H9 (cell line): Measurements from ENCODE around the gene HEXD. TPM values are rescaled to one million over a fixed set of nuclear protein-coding genes. Genes with fewer than 3 reads are reported as not detected.

ENCODE experiments used
- DNase-seq: peaks from one replicate; pipeline ENCODE4 v3.0.0-alpha.2; 2017
- H2AFZ ChIP-seq: one replicate; pipeline ENCODE4 v1.6.1; 2013; ENCODE audit warnings: mild to moderate bottlenecking, low read length, control low read depth, moderate library complexity
- H2AK5ac ChIP-seq: 2 replicates; pipeline ENCODE4 v1.6.1; 2013; ENCODE audit warnings: low read length, control low read depth, mixed read lengths; ENCODE audit not compliant: insufficient read length
- H2BK120ac ChIP-seq: one replicate; pipeline ENCODE4 v1.6.1; 2013; ENCODE audit warnings: low read depth, mild to moderate bottlenecking, low read length, control low read depth, inconsistent platforms; ENCODE audit not compliant: poor library complexity, severe bottlenecking
- H2BK12ac ChIP-seq: 2 replicates; pipeline ENCODE4 v1.6.1; 2013; ENCODE audit warnings: low read length, control low read depth, mixed read lengths, low read depth; ENCODE audit not compliant: insufficient read length
- H2BK15ac ChIP-seq: 2 replicates; pipeline ENCODE4 v1.6.1; 2013; ENCODE audit warnings: low read depth, low read length, control low read depth
- H2BK20ac ChIP-seq: one replicate; pipeline ENCODE4 v1.6.1; 2013; ENCODE audit warnings: low read depth, mild to moderate bottlenecking, low read length, control low read depth, inconsistent platforms; ENCODE audit not compliant: poor library complexity, severe bottlenecking
- H2BK5ac ChIP-seq: 2 replicates; pipeline ENCODE4 v1.6.1; 2013; ENCODE audit warnings: low read length, control low read depth, mixed read lengths; ENCODE audit not compliant: insufficient read length
- H3K14ac ChIP-seq: 2 replicates; pipeline ENCODE4 v1.6.1; 2013; ENCODE audit warnings: low read length, control low read depth; ENCODE audit not compliant: insufficient read depth
- H3K18ac ChIP-seq: 2 replicates; pipeline ENCODE4 v1.6.1; 2013; ENCODE audit warnings: low read depth, mild to moderate bottlenecking, mixed read lengths, low read length, control low read depth; ENCODE audit not compliant: insufficient read length
- H3K23ac ChIP-seq: 2 replicates; pipeline ENCODE4 v1.6.1; 2013; ENCODE audit warnings: low read length, control low read depth, mixed read lengths, low read depth; ENCODE audit not compliant: insufficient read length
- H3K23me2 ChIP-seq: 2 replicates; pipeline ENCODE4 v1.6.1; 2013; ENCODE audit warnings: low read depth, mild to moderate bottlenecking, mixed read lengths, low read length, control low read depth; ENCODE audit not compliant: insufficient read length, poor library complexity, severe bottlenecking
- H3K27ac ChIP-seq: 2 replicates; pipeline ENCODE4 v1.5.1; 2013; ENCODE audit warnings: low read length, control low read depth, mixed read lengths, low read depth; ENCODE audit not compliant: insufficient read length
- H3K27me3 ChIP-seq: 2 replicates; pipeline ENCODE4 v1.6.1; 2013; ENCODE audit warnings: low read length, control low read depth, inconsistent platforms; ENCODE audit not compliant: insufficient read depth
- H3K4ac ChIP-seq: 2 replicates; pipeline ENCODE4 v1.6.1; 2013; ENCODE audit warnings: low read depth, mild to moderate bottlenecking, control low read depth, inconsistent platforms, low read length, moderate library complexity
- H3K4me1 ChIP-seq: 2 replicates; pipeline ENCODE4 v1.6.1; 2013; ENCODE audit warnings: low read length, control low read depth, inconsistent platforms; ENCODE audit not compliant: insufficient read depth
- H3K4me2 ChIP-seq: 2 replicates; pipeline ENCODE4 v1.6.1; 2013; ENCODE audit warnings: low read length, control low read depth, mixed read lengths; ENCODE audit not compliant: insufficient read length, insufficient read depth
- H3K56ac ChIP-seq: 2 replicates; pipeline ENCODE4 v1.6.1; 2013; ENCODE audit warnings: low read depth, mild to moderate bottlenecking, mixed read lengths, low read length, control low read depth; ENCODE audit not compliant: insufficient read length
- H3K79me1 ChIP-seq: 2 replicates; pipeline ENCODE4 v1.6.1; 2013; ENCODE audit warnings: low read depth, mild to moderate bottlenecking, moderate library complexity, low read length, control low read depth, inconsistent platforms; ENCODE audit not compliant: insufficient read depth, poor library complexity, severe bottlenecking
- H3K79me2 ChIP-seq: 2 replicates; pipeline ENCODE4 v1.6.1; 2013; ENCODE audit warnings: low read length, control low read depth, inconsistent platforms; ENCODE audit not compliant: insufficient read depth
- H3K9ac ChIP-seq: 2 replicates; pipeline ENCODE4 v1.6.1; 2013; ENCODE audit warnings: low read length, control low read depth, mixed read lengths; ENCODE audit not compliant: insufficient read length; ENCODE audit errors: extremely low read depth
- H3K9me3 ChIP-seq: one replicate; pipeline ENCODE4 v1.6.1; 2013; ENCODE audit warnings: low read depth, low read length, inconsistent platforms; ENCODE audit not compliant: control insufficient read depth
- H3T11ph ChIP-seq: one replicate; pipeline ENCODE4 v1.6.1; 2013; ENCODE audit warnings: mild to moderate bottlenecking, low read length, control low read depth, inconsistent platforms
- H4K20me1 ChIP-seq: one replicate; pipeline ENCODE4 v1.6.1; 2013; ENCODE audit not compliant: control insufficient read depth, insufficient read length, insufficient read depth
- H4K5ac ChIP-seq: 2 replicates; pipeline ENCODE4 v1.6.1; 2013; ENCODE audit warnings: low read depth, mild to moderate bottlenecking, mixed read lengths, low read length, control low read depth; ENCODE audit not compliant: insufficient read length
- H4K8ac ChIP-seq: replicated peaks from 2 replicates; pipeline ENCODE4 v1.6.1; 2013; ENCODE audit warnings: low read length, control low read depth, mixed read lengths, low read depth; ENCODE audit not compliant: insufficient read length
- H4K91ac ChIP-seq: 2 replicates; pipeline ENCODE4 v1.6.1; 2013; ENCODE audit warnings: low read depth, mild to moderate bottlenecking, moderate library complexity, mixed read lengths, low read length, control low read depth; ENCODE audit not compliant: insufficient read length
- H3K27ac Mint-ChIP-seq, 3 experiments: 2 replicates in 2 of 3; 3 replicates in 1 of 3; pipeline ENCODE4 v1.8.0; 2020 to 2021; ENCODE audit warnings: mixed read lengths in 3 of 3, mild to moderate bottlenecking in 1 of 3, moderate library complexity in 1 of 3
- H3K27me3 Mint-ChIP-seq: 2 replicates; pipeline ENCODE4 v1.8.0; 2021; ENCODE audit warnings: low read depth, mild to moderate bottlenecking, moderate library complexity, mixed read lengths
- H3K36me3 Mint-ChIP-seq, 3 experiments: 2 replicates in 2 of 3; 3 replicates in 1 of 3; pipeline ENCODE4 v1.8.0; 2020 to 2021; ENCODE audit warnings: low read depth in 3 of 3, mixed read lengths in 3 of 3; ENCODE audit not compliant: insufficient read depth in 1 of 3
- H3K4me1 Mint-ChIP-seq, 2 experiments: 2 replicates each; pipeline ENCODE4 v1.8.0; 2020; ENCODE audit warnings: mixed read lengths in 2 of 2
- H3K4me3 Mint-ChIP-seq, 2 experiments: 2 replicates in 1 of 2; 3 replicates in 1 of 2; pipeline ENCODE4 v1.8.0; 2020 to 2021; ENCODE audit warnings: mild to moderate bottlenecking in 2 of 2, mixed read lengths in 2 of 2, moderate library complexity in 1 of 2
- H3K9me3 Mint-ChIP-seq, 2 experiments: 2 replicates in 1 of 2; 3 replicates in 1 of 2; pipeline ENCODE4 v1.8.0; 2020; ENCODE audit warnings: mild to moderate bottlenecking in 2 of 2, mixed read lengths in 2 of 2, moderate library complexity in 1 of 2
- WGBS: extraction: QIAGEN DNeasy Blood & Tissue Kit; methylation state at CpG from one replicate; pipeline ENCODE4 v1.1.7; 2013; ENCODE audit warnings: missing lambda C conversion rate, low lambda C conversion rate, mixed read lengths; ENCODE audit not compliant: insufficient read length; ENCODE audit errors: extremely low coverage; 5-methylcytosine and 5-hydroxymethylcytosine counted together
- total RNA-seq: library from RNA; stranded (reverse); gene quantifications from 2 replicates; pipeline ENCODE4 v1.2.1, GENCODE V29; 2021
- TF ChIP-seq, protein P1 (sequence below): fragments of 200-600 bp; sonication (generic); conservative IDR thresholded peaks from 3 replicates; pipeline ENCODE4 v1.8.0; 2021; ENCODE audit warnings: antibody characterized with exemption, mild to moderate bottlenecking

Gene HEXD
- total RNA-seq, 1 experiment from 2014 or later = 23.2 TPM

DNA sequence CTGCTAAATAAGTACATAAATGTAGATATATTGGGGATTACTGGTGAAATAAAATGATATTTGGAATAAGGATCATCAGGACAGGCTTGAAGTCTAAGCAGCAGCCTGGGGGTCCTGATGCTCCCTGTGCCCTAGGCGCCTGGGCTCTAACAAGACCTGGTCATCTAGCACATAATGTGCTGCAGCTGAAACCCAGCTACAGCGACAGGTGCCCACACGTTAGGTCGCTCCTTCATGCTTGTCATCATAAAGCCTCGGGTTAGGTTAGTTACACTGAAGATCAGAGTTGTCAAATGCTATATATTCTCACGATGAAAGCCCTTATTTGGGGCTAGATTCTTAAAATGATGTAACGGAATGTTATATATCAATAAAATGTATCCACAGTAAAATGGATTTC, 51.9 kb downstream of the HEXD start:
- Histone ChIP-seq H3K23ac (no peak overlapping the region), H2BK20ac (no peak overlapping the region), H3K56ac (no peak overlapping the region), H2AFZ (no peak overlapping the region), H3T11ph (no peak overlapping the region), H3K23me2 (no peaks in the 10 kb centered on the region), H3K9me3 (no peaks in the 10 kb centered on the region), H3K9ac (no peak overlapping the region), H4K20me1 (no peaks in the 10 kb centered on the region), H3K18ac (no peak overlapping the region), H3K27ac (no peak overlapping the region), H3K27me3 (no peaks in the 10 kb centered on the region), H2BK15ac (no peak overlapping the region), H4K91ac (no peak overlapping the region), H4K8ac (no peak overlapping the region), H4K5ac (no peak overlapping the region), H3K14ac (no peak overlapping the region), H3K79me1 (no peaks in the 10 kb centered on the region), H2BK12ac (no peak overlapping the region), H3K4ac (no peak overlapping the region), H3K4me2 (no peak overlapping the region), H2BK120ac (no peak overlapping the region), H3K4me1 (no peaks in the 10 kb centered on the region), H3K79me2 (no peaks in the 10 kb centered on the region), H2AK5ac (no peak overlapping the region), H2BK5ac (no peak overlapping the region)
- no peaks in the 10 kb centered on the region for H3K4me1 Mint-ChIP-seq
- no CpG with 5 or more reads among the region's 7 CpGs for WGBS
- TF ChIP-seq, protein P1, sequence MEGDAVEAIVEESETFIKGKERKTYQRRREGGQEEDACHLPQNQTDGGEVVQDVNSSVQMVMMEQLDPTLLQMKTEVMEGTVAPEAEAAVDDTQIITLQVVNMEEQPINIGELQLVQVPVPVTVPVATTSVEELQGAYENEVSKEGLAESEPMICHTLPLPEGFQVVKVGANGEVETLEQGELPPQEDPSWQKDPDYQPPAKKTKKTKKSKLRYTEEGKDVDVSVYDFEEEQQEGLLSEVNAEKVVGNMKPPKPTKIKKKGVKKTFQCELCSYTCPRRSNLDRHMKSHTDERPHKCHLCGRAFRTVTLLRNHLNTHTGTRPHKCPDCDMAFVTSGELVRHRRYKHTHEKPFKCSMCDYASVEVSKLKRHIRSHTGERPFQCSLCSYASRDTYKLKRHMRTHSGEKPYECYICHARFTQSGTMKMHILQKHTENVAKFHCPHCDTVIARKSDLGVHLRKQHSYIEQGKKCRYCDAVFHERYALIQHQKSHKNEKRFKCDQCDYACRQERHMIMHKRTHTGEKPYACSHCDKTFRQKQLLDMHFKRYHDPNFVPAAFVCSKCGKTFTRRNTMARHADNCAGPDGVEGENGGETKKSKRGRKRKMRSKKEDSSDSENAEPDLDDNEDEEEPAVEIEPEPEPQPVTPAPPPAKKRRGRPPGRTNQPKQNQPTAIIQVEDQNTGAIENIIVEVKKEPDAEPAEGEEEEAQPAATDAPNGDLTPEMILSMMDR = no peak
- no peaks in the 10 kb centered on the region for H3K27me3 Mint-ChIP-seq
- no peak for DNase-seq
- H3K36me3 Mint-ChIP-seq = peaks cover 35 to 85% (median 75%) of the 10 kb centered on the region in 3 experiments
- no peaks in the 10 kb centered on the region for H3K9me3 Mint-ChIP-seq
- no peak overlapping the region for H3K4me3 Mint-ChIP-seq
- no peak overlapping the region; a peak in 1 of 7 replicates for H3K27ac Mint-ChIP-seq
